Brain microvascular endothelial cell (primary cell): ENCODE results near the gene ITGAD.
"Not testable (repeated sequence)": the region's sequence is repeated elsewhere in the genome, so short reads cannot be mapped to it uniquely, and the experiment has no call there.

ENCODE experiments used
- DNase-seq: peaks from one replicate; pipeline ENCODE4 v3.0.0-alpha.2; 2020
- H3K27ac ChIP-seq: fragments of 250-450 bp; sonication (Bioruptor Pico); 2 replicates; pipeline ENCODE4 v1.5.1; 2020; ENCODE audit warnings: mild to moderate bottlenecking, moderate library complexity
- H3K27me3 ChIP-seq: fragments of 250-450 bp; sonication (Bioruptor Pico); replicated peaks from 2 replicates; pipeline ENCODE4 v1.5.1; 2020; ENCODE audit warnings: mild to moderate bottlenecking
- H3K36me3 ChIP-seq: fragments of 250-450 bp; sonication (Bioruptor Pico); replicated peaks from 2 replicates; pipeline ENCODE4 v1.5.1; 2020; ENCODE audit warnings: mild to moderate bottlenecking
- H3K4me3 ChIP-seq: 2 replicates; pipeline ENCODE4 v1.5.1; 2011; ENCODE audit warnings: low read depth, mild to moderate bottlenecking, control low read depth, low read length, moderate library complexity
- in situ Hi-C: cut with HindIII; loops from 2 replicates; pipeline ENCODE4 v1.10.0; 2017; ENCODE audit warnings: low sequenced_read_pairs, low pct_ligation_motif_present
- TF ChIP-seq, protein P1 (sequence below): IDR thresholded peaks from 2 replicates; pipeline ENCODE4 v1.5.1; 2011; ENCODE audit warnings: low read depth, mild to moderate bottlenecking, moderate library complexity, low read length, control low read depth, inconsistent platforms; ENCODE audit errors: missing control alignments

ITGAD gene

DNA sequence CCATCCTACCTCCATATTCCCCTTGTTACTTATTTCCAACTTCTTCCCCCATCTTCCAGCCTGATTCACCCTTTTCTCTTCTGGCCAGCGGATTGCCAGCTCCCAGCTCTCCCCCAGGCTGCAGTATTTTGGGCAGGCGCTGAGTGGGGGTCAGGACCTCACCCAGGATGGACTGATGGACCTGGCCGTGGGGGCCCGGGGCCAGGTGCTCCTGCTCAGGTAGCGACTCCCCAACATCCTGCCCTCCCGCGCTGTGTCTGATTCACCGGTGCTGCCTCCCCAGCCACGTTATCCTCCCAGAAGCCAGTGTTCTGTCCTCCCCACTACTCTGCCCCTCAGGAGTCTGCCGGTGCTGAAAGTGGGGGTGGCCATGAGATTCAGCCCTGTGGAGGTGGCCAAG, 19.6 kb downstream of the ITGAD start:
- no peak overlapping the region for H3K27ac ChIP-seq
- no peaks in the 10 kb centered on the region for H3K27me3 ChIP-seq
- H3K36me3 ChIP-seq: no peaks in the 10 kb centered on the region
- TF ChIP-seq, protein P1, sequence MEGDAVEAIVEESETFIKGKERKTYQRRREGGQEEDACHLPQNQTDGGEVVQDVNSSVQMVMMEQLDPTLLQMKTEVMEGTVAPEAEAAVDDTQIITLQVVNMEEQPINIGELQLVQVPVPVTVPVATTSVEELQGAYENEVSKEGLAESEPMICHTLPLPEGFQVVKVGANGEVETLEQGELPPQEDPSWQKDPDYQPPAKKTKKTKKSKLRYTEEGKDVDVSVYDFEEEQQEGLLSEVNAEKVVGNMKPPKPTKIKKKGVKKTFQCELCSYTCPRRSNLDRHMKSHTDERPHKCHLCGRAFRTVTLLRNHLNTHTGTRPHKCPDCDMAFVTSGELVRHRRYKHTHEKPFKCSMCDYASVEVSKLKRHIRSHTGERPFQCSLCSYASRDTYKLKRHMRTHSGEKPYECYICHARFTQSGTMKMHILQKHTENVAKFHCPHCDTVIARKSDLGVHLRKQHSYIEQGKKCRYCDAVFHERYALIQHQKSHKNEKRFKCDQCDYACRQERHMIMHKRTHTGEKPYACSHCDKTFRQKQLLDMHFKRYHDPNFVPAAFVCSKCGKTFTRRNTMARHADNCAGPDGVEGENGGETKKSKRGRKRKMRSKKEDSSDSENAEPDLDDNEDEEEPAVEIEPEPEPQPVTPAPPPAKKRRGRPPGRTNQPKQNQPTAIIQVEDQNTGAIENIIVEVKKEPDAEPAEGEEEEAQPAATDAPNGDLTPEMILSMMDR: no peak
- in situ Hi-C loops: no loop called here
- no peak for DNase-seq
- H3K4me3 ChIP-seq: no peak overlapping the region

DNA sequence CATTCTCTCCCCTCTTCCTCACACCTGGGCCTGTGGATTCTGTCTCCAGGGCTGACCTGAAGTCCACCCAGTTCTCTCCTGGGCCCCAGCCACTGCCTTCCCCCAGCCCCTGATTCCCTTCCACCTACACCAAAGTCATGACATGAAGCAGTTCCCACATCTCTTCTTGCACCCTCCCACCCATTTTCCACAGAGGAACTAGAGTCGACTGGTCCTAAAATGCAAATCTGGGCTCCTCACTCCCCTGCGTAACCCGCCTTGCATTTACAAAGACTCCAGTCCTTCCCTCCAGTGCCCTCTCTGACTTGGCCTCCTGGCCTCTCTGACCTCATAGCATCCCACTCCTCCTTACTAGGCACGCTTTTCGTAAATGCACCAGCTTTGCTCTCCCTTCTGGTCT, 20.2 kb downstream of the ITGAD start:
- TF ChIP-seq, protein P1: no peak
- H3K27me3 ChIP-seq: no peaks in the 10 kb centered on the region
- DNase-seq: no peak
- no peak overlapping the region for H3K4me3 ChIP-seq
- no peaks in the 10 kb centered on the region for H3K36me3 ChIP-seq
- in situ Hi-C loops: no loop called here
- H3K27ac ChIP-seq: no peak overlapping the region

DNA sequence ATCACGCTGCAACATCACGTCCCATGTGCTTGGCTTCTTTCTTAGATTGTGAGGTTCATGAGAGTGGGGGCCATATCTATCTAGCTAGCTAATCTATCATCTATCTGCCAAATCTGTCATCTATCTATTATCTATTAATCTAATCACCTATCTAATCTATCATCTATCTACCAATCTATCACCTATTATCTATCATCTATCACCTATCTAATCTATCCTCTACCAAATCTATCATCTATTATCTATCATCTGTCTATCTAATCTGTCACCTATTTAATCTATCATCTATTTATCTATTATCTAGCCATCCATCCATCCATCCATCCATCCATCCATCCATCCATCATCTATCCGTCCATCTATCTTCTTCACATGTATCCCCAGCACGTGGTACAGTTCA, 20.8 kb downstream of the ITGAD start:
- TF ChIP-seq, protein P1: no peak
- H3K4me3 ChIP-seq: no peak overlapping the region
- no peak for DNase-seq
- no peaks in the 10 kb centered on the region for H3K36me3 ChIP-seq
- no peaks in the 10 kb centered on the region for H3K27me3 ChIP-seq
- H3K27ac ChIP-seq: no peak overlapping the region
- in situ Hi-C loops: no loop called here

DNA sequence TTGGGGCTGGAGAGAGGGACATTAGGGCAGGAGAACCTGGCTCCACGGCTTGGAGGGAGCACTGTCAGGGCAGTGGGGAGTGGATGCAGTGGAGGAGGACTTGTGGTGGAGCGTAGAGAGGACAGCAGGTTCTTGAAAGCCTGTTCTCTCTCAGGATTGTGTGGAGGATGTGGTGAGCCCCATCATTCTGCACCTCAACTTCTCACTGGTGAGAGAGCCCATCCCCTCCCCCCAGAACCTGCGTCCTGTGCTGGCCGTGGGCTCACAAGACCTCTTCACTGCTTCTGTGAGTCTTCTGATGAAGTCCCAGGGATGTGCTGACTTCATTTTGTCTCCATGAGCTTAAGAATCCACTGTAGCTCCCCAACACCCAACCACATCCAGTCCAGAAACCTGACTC, 21.6 kb downstream of the ITGAD start:
- no peak for DNase-seq
- TF ChIP-seq, protein P1: no peak

DNA sequence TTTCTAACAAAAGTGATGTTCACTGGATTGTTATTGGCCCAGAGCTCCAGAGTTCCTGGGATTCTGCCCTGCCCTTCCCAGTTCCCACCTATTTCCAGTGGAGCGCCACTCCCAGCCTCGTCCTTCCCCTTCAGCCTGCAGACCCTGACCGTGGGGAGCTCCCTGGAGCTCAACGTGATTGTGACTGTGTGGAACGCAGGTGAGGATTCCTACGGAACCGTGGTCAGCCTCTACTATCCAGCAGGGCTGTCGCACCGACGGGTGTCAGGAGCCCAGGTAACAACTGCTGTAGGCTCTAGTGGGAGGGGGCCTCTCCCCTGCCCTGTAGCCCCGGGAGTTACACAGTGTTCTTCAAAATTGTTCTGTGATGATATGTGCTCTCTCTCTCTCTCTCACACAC, 23.2 kb downstream of the ITGAD start:
- no peaks in the 10 kb centered on the region for H3K36me3 ChIP-seq
- H3K4me3 ChIP-seq: no peak overlapping the region
- DNase-seq: no peak
- no peaks in the 10 kb centered on the region for H3K27me3 ChIP-seq
- in situ Hi-C loops: no loop called here
- no peak overlapping the region for H3K27ac ChIP-seq
- TF ChIP-seq, protein P1: no peak

More for the DNA sequence above, 21.6 kb downstream of the ITGAD start:
- Histone ChIP-seq H3K4me3 (no peak overlapping the region), H3K27me3 (no peaks in the 10 kb centered on the region), H3K36me3 (no peaks in the 10 kb centered on the region), H3K27ac (no peak overlapping the region)
- in situ Hi-C loops: no loop called here

DNA sequence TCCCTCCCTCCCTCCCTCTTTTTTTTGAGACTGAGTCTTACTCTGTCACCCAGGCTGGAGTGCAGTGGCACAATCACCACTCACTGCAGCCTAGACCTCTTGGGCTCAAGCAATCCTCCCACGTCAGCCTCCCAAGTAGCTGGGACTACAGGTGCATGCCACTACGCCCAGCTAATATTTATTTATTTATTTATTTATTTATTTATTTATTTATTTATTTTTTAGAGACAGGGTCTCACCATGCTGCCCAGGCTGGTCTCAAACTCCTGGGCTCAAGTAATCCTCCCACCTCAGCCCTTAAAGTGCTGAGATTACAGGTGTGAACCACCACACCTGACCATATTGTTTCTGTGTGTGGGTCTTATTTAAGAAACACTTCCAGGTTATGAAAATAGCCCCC, 23.9 kb downstream of the ITGAD start:
- in situ Hi-C loops, DNase-seq, H3K27me3 ChIP-seq, H3K4me3 ChIP-seq, H3K36me3 ChIP-seq, H3K27ac ChIP-seq: not testable (repeated sequence)
